Neural crest cell (in vitro differentiated cells): ENCODE measurements around the gene CSF1. TPM values are rescaled to one million over a fixed set of nuclear protein-coding genes. Genes with fewer than 3 reads are reported as not detected.

Experiments
- DNase-seq: peaks from one replicate; pipeline ENCODE4 v3.0.0; 2021; ENCODE audit warnings: low read depth, mixed read lengths, low spot score
- H3K27ac Mint-ChIP-seq: one replicate; pipeline ENCODE4 v1.8.0; 2021; ENCODE audit warnings: mild to moderate bottlenecking, mixed read lengths; ENCODE audit not compliant: unreplicated experiment
- H3K27me3 Mint-ChIP-seq: 2 replicates; pipeline ENCODE4 v1.8.0; 2021; ENCODE audit warnings: low read depth, mild to moderate bottlenecking, mixed read lengths
- H3K36me3 Mint-ChIP-seq: 2 replicates; pipeline ENCODE4 v1.8.0; 2021; ENCODE audit warnings: low read depth, mild to moderate bottlenecking, mixed read lengths
- H3K4me1 Mint-ChIP-seq: 2 replicates; pipeline ENCODE4 v1.8.0; 2021; ENCODE audit warnings: mixed read lengths
- H3K4me3 Mint-ChIP-seq: one replicate; pipeline ENCODE4 v1.8.0; 2021; ENCODE audit warnings: mild to moderate bottlenecking, mixed read lengths
- H3K9me3 Mint-ChIP-seq: 2 replicates; pipeline ENCODE4 v1.8.0; 2021; ENCODE audit warnings: mixed read lengths
- total RNA-seq: library from RNA; stranded (reverse); gene quantifications from 2 replicates; pipeline ENCODE4 v1.2.1, GENCODE V29; 2021
- TF ChIP-seq, protein P1 (sequence below): fragments of 200-600 bp; sonication (generic); conservative IDR thresholded peaks from 2 replicates; pipeline ENCODE4 v1.5.0; 2021; ENCODE audit warnings: antibody characterized with exemption, mild to moderate bottlenecking

The CSF1 gene
- total RNA-seq, 1 donor from 2014 or later = 17.9 TPM

DNA sequence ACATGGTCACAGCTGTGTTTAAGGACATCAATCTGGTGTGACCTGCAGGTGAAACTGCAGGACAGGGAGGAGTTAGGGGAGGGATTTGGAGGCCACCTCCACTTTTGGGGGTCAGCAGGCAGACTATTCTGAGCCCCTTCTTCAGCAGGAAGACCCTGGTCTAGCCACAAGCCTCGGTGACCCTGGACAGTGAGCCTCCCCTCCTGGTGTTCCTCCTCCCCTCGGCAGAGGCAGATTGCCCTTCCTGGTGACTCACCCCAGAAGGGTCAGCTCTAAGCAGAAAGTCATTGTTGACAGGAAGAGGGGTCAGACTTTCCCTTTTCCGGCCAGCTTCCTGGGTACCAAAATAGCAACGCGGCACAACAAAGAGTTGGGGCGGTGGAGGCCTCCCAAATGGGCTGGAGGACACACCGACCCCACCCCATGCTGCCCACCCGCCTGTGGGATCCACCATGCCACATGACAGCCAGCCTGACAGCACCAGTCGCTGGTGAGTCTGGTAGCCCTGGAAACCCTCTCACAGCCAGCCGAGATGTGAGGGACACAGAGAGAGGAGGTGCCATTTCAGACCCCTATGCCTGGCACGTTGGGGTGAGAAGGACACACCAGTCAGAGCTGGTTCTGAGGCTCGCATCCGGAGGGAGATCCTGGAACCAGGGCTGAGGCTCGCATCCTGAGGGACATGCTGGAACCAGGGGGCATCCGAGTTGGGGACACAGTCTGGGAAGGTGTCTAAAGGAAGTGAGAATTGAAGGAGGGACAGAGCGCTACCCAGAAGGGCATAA is 14.7 kb upstream of the CSF1 start:
- Mint-ChIP-seq H3K4me3 (no peak overlapping the region), H3K36me3 (no peaks in the 10 kb centered on the region), H3K9me3 (no peaks in the 10 kb centered on the region), H3K4me1 (peaks cover 5% of the 10 kb centered on the region), H3K27ac (no peak overlapping the region), H3K27me3 (no peaks in the 10 kb centered on the region)
- TF ChIP-seq, protein P1, sequence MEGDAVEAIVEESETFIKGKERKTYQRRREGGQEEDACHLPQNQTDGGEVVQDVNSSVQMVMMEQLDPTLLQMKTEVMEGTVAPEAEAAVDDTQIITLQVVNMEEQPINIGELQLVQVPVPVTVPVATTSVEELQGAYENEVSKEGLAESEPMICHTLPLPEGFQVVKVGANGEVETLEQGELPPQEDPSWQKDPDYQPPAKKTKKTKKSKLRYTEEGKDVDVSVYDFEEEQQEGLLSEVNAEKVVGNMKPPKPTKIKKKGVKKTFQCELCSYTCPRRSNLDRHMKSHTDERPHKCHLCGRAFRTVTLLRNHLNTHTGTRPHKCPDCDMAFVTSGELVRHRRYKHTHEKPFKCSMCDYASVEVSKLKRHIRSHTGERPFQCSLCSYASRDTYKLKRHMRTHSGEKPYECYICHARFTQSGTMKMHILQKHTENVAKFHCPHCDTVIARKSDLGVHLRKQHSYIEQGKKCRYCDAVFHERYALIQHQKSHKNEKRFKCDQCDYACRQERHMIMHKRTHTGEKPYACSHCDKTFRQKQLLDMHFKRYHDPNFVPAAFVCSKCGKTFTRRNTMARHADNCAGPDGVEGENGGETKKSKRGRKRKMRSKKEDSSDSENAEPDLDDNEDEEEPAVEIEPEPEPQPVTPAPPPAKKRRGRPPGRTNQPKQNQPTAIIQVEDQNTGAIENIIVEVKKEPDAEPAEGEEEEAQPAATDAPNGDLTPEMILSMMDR = no peak
- peak; percentile 35 for DNase-seq

DNA sequence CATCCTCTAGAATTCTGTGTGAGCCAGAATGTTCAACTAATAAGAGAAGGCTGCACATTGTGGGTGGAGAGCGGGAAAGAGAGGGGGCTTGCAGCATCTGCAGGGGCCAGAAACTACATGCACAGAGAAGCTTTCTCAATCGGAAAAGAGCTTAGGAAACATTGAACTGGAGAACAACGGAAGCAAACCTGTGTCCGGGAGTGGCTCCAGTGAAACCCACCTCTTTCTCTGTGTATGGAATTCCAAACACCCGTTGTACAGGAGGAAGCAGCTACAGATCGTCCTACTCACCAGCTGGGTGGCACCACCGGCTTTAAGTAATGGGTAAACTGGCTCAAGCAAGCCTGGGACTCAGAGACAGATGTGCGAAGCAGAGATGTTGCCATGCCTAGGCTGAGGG is 14.0 kb upstream of the CSF1 start:
- no peaks in the 10 kb centered on the region for H3K36me3 Mint-ChIP-seq
- H3K4me3 Mint-ChIP-seq = no peak overlapping the region
- TF ChIP-seq, protein P1 = no peak
- H3K27me3 Mint-ChIP-seq = no peaks in the 10 kb centered on the region
- H3K27ac Mint-ChIP-seq = peak overlapping the region; percentile 38
- no peaks in the 10 kb centered on the region for H3K4me1 Mint-ChIP-seq
- no peak for DNase-seq
- H3K9me3 Mint-ChIP-seq = no peaks in the 10 kb centered on the region

DNA sequence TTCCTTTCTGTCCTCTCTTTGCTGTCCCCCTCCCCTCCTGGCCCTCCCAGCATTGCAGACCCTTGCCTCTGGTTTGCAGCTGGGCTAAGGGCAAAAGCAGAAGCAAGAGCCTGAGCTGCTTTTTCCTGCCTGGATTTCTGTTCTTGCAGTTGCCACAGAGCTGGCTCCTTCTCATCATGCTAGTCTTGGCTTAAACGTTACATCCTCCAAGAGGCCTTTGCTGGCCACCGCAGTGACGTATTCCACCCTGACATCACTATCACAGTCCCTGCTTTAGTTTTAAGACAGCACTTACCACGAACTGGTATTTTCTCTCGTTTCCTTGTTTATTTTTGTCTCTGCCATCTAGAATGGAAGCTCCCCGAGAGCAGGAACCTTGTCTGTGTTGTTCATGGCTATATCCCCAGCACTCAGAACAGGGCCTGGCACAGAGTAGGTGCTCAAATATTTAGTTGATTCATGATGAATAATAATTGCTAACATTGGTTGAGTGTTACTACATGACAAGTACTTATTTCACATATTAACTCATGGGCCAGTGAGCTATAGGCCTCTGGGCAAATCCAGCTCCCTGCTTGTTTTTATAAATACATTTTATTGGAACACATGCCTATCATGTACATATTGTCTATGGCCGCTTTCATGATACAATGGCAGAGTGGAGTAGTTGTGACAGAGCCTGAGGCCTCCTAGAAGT is 13.2 kb upstream of the CSF1 start:
- Mint-ChIP-seq H3K27ac (no peak overlapping the region), H3K36me3 (no peaks in the 10 kb centered on the region), H3K4me3 (no peak overlapping the region), H3K9me3 (no peaks in the 10 kb centered on the region), H3K4me1 (no peaks in the 10 kb centered on the region), H3K27me3 (no peaks in the 10 kb centered on the region)
- DNase-seq = no peak
- TF ChIP-seq, protein P1 = no peak

DNA sequence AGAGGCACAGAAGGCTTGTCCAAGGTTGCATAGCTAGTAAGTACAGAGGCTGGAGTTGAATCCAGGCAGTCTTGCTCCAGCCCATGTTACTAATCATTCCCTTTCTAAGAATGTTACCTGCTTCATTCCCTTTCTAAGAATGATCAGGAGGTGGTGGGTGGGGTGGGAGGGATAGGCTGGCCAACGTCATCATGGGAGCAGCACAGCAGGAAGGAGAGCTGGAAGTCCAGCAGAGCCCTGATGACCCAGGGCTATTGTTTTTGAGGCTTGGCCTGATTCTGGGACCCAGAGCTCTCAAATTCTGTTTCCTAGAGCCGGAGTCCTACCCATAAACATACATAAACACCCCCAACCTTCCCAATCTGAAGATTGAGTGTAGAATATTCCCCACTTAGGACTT is 11.8 kb upstream of the CSF1 start:
- Mint-ChIP-seq H3K36me3 (no peaks in the 10 kb centered on the region), H3K27ac (no peak overlapping the region), H3K4me1 (no peaks in the 10 kb centered on the region), H3K9me3 (no peaks in the 10 kb centered on the region), H3K27me3 (no peaks in the 10 kb centered on the region), H3K4me3 (no peak overlapping the region)
- no peak for DNase-seq
- TF ChIP-seq, protein P1 = no peak

DNA sequence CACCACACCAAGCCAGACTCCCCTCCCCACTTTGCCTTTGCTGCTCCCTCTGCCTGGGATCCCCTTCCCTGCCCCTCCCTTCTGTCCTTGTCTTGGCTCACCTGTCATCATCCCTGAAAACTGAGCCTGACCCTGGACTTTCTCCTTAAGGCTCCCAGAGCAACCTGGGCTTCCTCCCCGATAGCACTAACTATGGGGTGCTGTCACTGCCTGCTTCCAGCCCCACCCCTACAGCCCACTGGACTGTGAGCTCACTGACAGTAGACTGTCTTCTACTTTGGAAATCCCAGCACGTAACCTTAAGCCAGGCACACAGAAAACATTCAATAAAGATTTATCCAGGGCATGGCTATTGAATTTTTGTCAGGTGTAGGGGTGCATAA is 9.5 kb upstream of the CSF1 start:
- no peak for DNase-seq
- peaks cover 5% of the 10 kb centered on the region for H3K4me1 Mint-ChIP-seq
- no peaks in the 10 kb centered on the region for H3K27me3 Mint-ChIP-seq
- TF ChIP-seq, protein P1 = no peak
- no peaks in the 10 kb centered on the region for H3K9me3 Mint-ChIP-seq
- H3K4me3 Mint-ChIP-seq = no peak overlapping the region
- H3K27ac Mint-ChIP-seq = no peak overlapping the region
- no peaks in the 10 kb centered on the region for H3K36me3 Mint-ChIP-seq
